Activated naive CD8-positive, alpha-beta T cell treated with anti-CD3 and anti-CD28 coated beads for 36 hours (primary cell): ENCODE data around the gene LPP. TPM values are rescaled to one million over a fixed set of nuclear protein-coding genes. Genes with fewer than 3 reads are reported as not detected.

Experiments
- DNase-seq: peaks from one replicate; pipeline ENCODE4 v3.0.0; 2021
- H3K27ac Mint-ChIP-seq: one replicate; pipeline ENCODE4 v1.8.0; 2022; ENCODE audit warnings: mild to moderate bottlenecking, moderate library complexity, mixed read lengths
- H3K27me3 Mint-ChIP-seq: one replicate; pipeline ENCODE4 v1.8.0; 2022; ENCODE audit warnings: mild to moderate bottlenecking, mixed read lengths
- H3K36me3 Mint-ChIP-seq: one replicate; pipeline ENCODE4 v1.8.0; 2021; ENCODE audit warnings: mild to moderate bottlenecking, mixed read lengths
- H3K4me1 Mint-ChIP-seq: one replicate; pipeline ENCODE4 v1.8.0; 2021; ENCODE audit warnings: mixed read lengths
- H3K4me3 Mint-ChIP-seq: one replicate; pipeline ENCODE4 v1.8.0; 2022; ENCODE audit warnings: mild to moderate bottlenecking, moderate library complexity, mixed read lengths
- H3K9me3 Mint-ChIP-seq: one replicate; pipeline ENCODE4 v1.8.0; 2022; ENCODE audit warnings: mixed read lengths
- total RNA-seq, 2 experiments: library from RNA; stranded (reverse); gene quantifications; one replicate each; pipeline ENCODE4 v1.2.3, GENCODE V29; 2021

The LPP gene
- total RNA-seq, 2 experiments from 2014 or later: 15.0 to 15.3 TPM

- Mint-ChIP-seq H3K9me3 (no peaks in the 10 kb centered on the region), H3K36me3 (peaks cover 8% of the 10 kb centered on the region), H3K27ac (no peak overlapping the region), H3K27me3 (no peaks in the 10 kb centered on the region), H3K4me3 (no peak overlapping the region), H3K4me1 (peaks cover 1% of the 10 kb centered on the region)
- no peak for DNase-seq
These were observed 553.7 kb downstream of the LPP start for GRCh38 chr3:188707381-188708288.

- peaks cover 4% of the 10 kb centered on the region for H3K36me3 Mint-ChIP-seq
- H3K27ac Mint-ChIP-seq: no peak overlapping the region
- no peaks in the 10 kb centered on the region for H3K27me3 Mint-ChIP-seq
- no peak overlapping the region for H3K4me3 Mint-ChIP-seq
- H3K9me3 Mint-ChIP-seq: no peaks in the 10 kb centered on the region
- peaks cover 1% of the 10 kb centered on the region for H3K4me1 Mint-ChIP-seq
- DNase-seq: no peak
These were observed 557.9 kb downstream of the LPP start for GRCh38 chr3:188711881-188712247.

GRCh38 chr3:188712248-188712924 lies 558.4 kb downstream of the LPP start:
- Mint-ChIP-seq H3K36me3 (peaks cover 4% of the 10 kb centered on the region), H3K27ac (no peak overlapping the region), H3K4me3 (no peak overlapping the region), H3K4me1 (peaks cover under 1% of the 10 kb centered on the region), H3K9me3 (no peaks in the 10 kb centered on the region), H3K27me3 (no peaks in the 10 kb centered on the region)
- DNase-seq: no peak

GRCh38 chr3:188712991-188713390 lies 559.0 kb downstream of the LPP start:
- Mint-ChIP-seq H3K36me3 (peaks cover 4% of the 10 kb centered on the region), H3K27ac (no peak overlapping the region), H3K9me3 (no peaks in the 10 kb centered on the region), H3K4me3 (no peak overlapping the region), H3K4me1 (no peaks in the 10 kb centered on the region), H3K27me3 (no peaks in the 10 kb centered on the region)
- DNase-seq: no peak

GRCh38 chr3:188719545-188719944 lies 565.6 kb downstream of the LPP start:
- Mint-ChIP-seq H3K9me3 (no peaks in the 10 kb centered on the region), H3K27me3 (no peaks in the 10 kb centered on the region), H3K4me1 (peaks cover 13% of the 10 kb centered on the region), H3K36me3 (peaks cover 2% of the 10 kb centered on the region), H3K27ac (no peak overlapping the region), H3K4me3 (no peak overlapping the region)
- no peak for DNase-seq

- no peak for DNase-seq
- no peak overlapping the region for H3K4me3 Mint-ChIP-seq
- H3K9me3 Mint-ChIP-seq: no peaks in the 10 kb centered on the region
- no peak overlapping the region for H3K27ac Mint-ChIP-seq
- H3K4me1 Mint-ChIP-seq: peaks cover 13% of the 10 kb centered on the region
- peaks cover 2% of the 10 kb centered on the region for H3K36me3 Mint-ChIP-seq
- H3K27me3 Mint-ChIP-seq: no peaks in the 10 kb centered on the region
These were observed 566.3 kb downstream of the LPP start for GRCh38 chr3:188720215-188720614.

GRCh38 chr3:188720636-188721035 lies 566.7 kb downstream of the LPP start:
- Mint-ChIP-seq H3K9me3 (no peaks in the 10 kb centered on the region), H3K36me3 (peaks cover 2% of the 10 kb centered on the region), H3K4me3 (no peak overlapping the region), H3K4me1 (peaks cover 13% of the 10 kb centered on the region), H3K27me3 (no peaks in the 10 kb centered on the region), H3K27ac (no peak overlapping the region)
- DNase-seq: no peak

- Mint-ChIP-seq H3K4me3 (no peak overlapping the region), H3K36me3 (peaks cover 2% of the 10 kb centered on the region), H3K27me3 (no peaks in the 10 kb centered on the region), H3K9me3 (no peaks in the 10 kb centered on the region), H3K4me1 (peaks cover 15% of the 10 kb centered on the region), H3K27ac (no peak overlapping the region)
- DNase-seq: no peak
These were observed 567.4 kb downstream of the LPP start for GRCh38 chr3:188721312-188721711.

GRCh38 chr3:188721990-188722389 lies 568.0 kb downstream of the LPP start:
- Mint-ChIP-seq H3K27me3 (no peaks in the 10 kb centered on the region), H3K9me3 (no peaks in the 10 kb centered on the region), H3K4me3 (no peak overlapping the region), H3K27ac (no peak overlapping the region), H3K36me3 (peaks cover 2% of the 10 kb centered on the region), H3K4me1 (peaks cover 15% of the 10 kb centered on the region)
- DNase-seq: no peak

- Mint-ChIP-seq H3K9me3 (no peaks in the 10 kb centered on the region), H3K4me1 (peaks cover 20% of the 10 kb centered on the region), H3K27ac (no peak overlapping the region), H3K27me3 (no peaks in the 10 kb centered on the region), H3K36me3 (peaks cover 2% of the 10 kb centered on the region), H3K4me3 (no peak overlapping the region)
- no peak for DNase-seq
These were observed 569.0 kb downstream of the LPP start for GRCh38 chr3:188722963-188723362.

- Mint-ChIP-seq H3K27ac (no peak overlapping the region), H3K9me3 (no peaks in the 10 kb centered on the region), H3K36me3 (peaks cover 6% of the 10 kb centered on the region), H3K27me3 (no peaks in the 10 kb centered on the region), H3K4me3 (no peak overlapping the region), H3K4me1 (peaks cover 36% of the 10 kb centered on the region)
- DNase-seq: no peak
These were observed 573.1 kb downstream of the LPP start for GRCh38 chr3:188727052-188727451.

GRCh38 chr3:188728371-188728896 lies 574.5 kb downstream of the LPP start:
- H3K27me3 Mint-ChIP-seq: no peaks in the 10 kb centered on the region
- peaks cover 25% of the 10 kb centered on the region for H3K4me1 Mint-ChIP-seq
- no peak overlapping the region for H3K4me3 Mint-ChIP-seq
- H3K9me3 Mint-ChIP-seq: no peaks in the 10 kb centered on the region
- H3K27ac Mint-ChIP-seq: no peak overlapping the region
- peaks cover 6% of the 10 kb centered on the region for H3K36me3 Mint-ChIP-seq
- DNase-seq: no peak

GRCh38 chr3:188729422-188729821 lies 575.5 kb downstream of the LPP start:
- Mint-ChIP-seq H3K4me3 (no peak overlapping the region), H3K4me1 (peaks cover 25% of the 10 kb centered on the region), H3K27me3 (no peaks in the 10 kb centered on the region), H3K27ac (no peak overlapping the region), H3K9me3 (no peaks in the 10 kb centered on the region), H3K36me3 (peaks cover 6% of the 10 kb centered on the region)
- no peak for DNase-seq

- no peak for DNase-seq
- Mint-ChIP-seq H3K9me3 (no peaks in the 10 kb centered on the region), H3K36me3 (peaks cover 6% of the 10 kb centered on the region), H3K27ac (no peak overlapping the region), H3K27me3 (no peaks in the 10 kb centered on the region), H3K4me3 (no peak overlapping the region), H3K4me1 (peaks cover 4% of the 10 kb centered on the region)
These were observed 580.4 kb downstream of the LPP start for GRCh38 chr3:188734395-188734794.

GRCh38 chr3:188739511-188739910 lies 585.6 kb downstream of the LPP start:
- H3K4me1 Mint-ChIP-seq: no peaks in the 10 kb centered on the region
- no peak for DNase-seq
- H3K9me3 Mint-ChIP-seq: no peaks in the 10 kb centered on the region
- no peaks in the 10 kb centered on the region for H3K36me3 Mint-ChIP-seq
- no peak overlapping the region for H3K4me3 Mint-ChIP-seq
- no peaks in the 10 kb centered on the region for H3K27me3 Mint-ChIP-seq
- no peak overlapping the region for H3K27ac Mint-ChIP-seq
